ENCODE data around the gene MICAL2. TPM values are rescaled to one million over a fixed set of nuclear protein-coding genes. Genes with fewer than 3 reads are reported as not detected.

The MICAL2 gene
- total and polyA plus RNA-seq, 8 donors: 4.8 to 38.8 (median 26.5) TPM

DNA sequence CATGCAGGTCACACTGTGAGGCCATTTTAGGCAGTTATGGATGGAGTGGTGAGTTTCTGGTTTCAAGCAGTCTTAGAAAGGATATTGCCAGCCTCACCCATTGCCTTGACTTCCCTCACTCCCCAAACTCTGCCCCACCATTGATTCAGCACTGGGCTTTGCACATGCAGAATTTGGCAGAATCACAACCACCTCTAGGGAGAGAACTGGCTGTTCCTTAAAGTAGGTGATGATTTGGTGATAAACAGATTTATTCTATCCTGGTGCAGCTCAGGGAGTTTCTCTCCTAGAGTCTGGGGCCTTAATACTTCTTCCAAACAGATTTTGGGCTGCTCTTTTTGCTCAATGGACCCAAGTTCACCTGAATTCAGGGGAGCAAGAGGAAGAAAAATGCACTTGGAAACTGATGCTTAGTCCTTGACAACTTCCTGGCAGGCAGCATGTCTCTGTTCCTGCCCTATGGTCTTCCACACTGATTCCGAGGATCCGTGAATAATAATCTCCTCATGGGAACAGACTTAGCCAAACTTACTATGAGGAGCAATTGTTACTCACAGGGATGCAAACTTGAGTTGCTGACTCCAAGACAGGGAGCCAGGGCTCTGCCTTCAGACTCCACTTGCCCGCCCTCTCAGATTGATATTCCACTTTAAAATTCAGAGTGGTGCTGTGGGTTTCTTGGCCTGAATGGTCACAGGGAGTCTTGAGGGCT lies 137.3 kb downstream of the MICAL2 start:
- Histone ChIP-seq H3K36me3 (no peaks in the 10 kb centered on the region), H3K4me3 (peak overlapping the region in 1 of 4 donors; percentile 4), H3K27ac (peak overlapping the region; percentile 74 to 79 (median 76)), H3K9me3 (no peaks in the 10 kb centered on the region), H3K27me3 (no peaks in the 10 kb centered on the region), H3K4me1 (peaks cover 32 to 70% (median 68%) of the 10 kb centered on the region in 3 donors)
- TF ChIP-seq, protein P1, sequence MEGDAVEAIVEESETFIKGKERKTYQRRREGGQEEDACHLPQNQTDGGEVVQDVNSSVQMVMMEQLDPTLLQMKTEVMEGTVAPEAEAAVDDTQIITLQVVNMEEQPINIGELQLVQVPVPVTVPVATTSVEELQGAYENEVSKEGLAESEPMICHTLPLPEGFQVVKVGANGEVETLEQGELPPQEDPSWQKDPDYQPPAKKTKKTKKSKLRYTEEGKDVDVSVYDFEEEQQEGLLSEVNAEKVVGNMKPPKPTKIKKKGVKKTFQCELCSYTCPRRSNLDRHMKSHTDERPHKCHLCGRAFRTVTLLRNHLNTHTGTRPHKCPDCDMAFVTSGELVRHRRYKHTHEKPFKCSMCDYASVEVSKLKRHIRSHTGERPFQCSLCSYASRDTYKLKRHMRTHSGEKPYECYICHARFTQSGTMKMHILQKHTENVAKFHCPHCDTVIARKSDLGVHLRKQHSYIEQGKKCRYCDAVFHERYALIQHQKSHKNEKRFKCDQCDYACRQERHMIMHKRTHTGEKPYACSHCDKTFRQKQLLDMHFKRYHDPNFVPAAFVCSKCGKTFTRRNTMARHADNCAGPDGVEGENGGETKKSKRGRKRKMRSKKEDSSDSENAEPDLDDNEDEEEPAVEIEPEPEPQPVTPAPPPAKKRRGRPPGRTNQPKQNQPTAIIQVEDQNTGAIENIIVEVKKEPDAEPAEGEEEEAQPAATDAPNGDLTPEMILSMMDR (IDR thresholded peaks at IDR 0.05): no peak
- DNase-seq (no peak), ATAC-seq (no peak), FAIRE-seq (no peak)
- intact Hi-C loops (cut with DNase I): no loop called here
- WGBS, 2 donors: 31 to 40% methylated on average over 3 of the region's 3 CpGs

DNA sequence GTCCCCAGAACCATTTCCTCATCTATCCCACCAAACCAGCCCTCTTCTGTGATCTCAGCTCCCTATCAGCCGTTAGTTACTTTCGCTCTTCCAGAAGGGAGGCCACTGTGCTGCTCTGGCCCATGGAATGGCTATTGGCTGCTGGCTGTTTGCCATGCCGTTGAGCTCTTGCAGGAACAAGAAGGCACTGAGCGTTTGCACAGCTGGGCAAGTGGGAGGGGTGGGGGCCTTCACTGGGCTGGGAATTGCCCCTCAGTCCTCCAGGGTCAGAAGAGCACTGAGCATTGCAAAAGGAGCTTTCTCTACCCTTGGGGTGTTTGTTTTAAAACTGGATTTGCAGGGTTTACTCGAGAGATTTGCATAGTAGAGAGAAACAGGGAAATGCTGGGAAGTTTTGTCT lies 137.9 kb downstream of the MICAL2 start:
- H3K27ac ChIP-seq: peak overlapping the region; percentile 74 to 79 (median 76)

DNA sequence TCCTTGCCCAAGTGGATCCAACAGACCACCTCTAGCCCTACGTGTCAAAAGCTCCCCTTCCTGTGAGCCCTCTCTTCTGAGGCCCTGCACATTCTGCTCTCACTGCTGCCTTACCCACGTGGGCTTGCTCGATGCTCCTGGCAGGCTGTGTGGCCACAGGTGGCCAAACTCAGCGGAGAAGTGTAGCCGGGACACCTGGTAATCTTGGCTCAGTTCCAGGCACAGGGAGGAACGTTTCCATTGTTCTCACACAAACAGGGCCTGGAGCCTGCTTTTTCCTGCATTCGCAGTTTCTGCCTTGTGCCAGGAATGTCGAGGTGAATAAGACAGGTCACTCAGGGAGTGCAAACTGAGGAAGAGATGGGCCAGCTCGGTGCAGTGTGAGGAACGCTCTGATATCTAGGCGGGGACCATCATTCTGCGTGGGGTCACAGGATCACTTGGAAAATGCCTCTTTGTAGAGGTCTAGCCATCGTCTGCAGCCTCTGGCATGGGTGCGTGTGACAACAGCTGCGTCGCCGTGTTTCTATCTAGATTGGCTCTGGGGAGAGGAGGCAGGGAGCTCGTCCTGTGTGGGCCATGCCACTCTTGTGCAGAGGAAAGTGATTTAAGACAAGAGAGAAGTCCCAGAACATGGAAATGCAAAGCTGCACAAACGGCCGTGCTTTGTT lies 139.3 kb downstream of the MICAL2 start:
- TF ChIP-seq, protein P1 (IDR thresholded peaks at IDR 0.05): no peak
- peak; percentile 70 to 80 (median 72) for ATAC-seq
- WGBS, 2 donors: 30 to 31% methylated on average over 20 of the region's 20 CpGs
- H3K4me1 ChIP-seq: peaks cover 48 to 86% (median 86%) of the 10 kb centered on the region in 3 donors
- no peak overlapping the region for H3K4me3 ChIP-seq
- peak; percentile 76 to 95 (median 91) for DNase-seq
- no peaks in the 10 kb centered on the region for H3K36me3 ChIP-seq
- intact Hi-C loops (cut with DNase I): no loop called here
- peak overlapping the region; percentile 71 to 79 (median 74) for H3K27ac ChIP-seq
- no peak for FAIRE-seq
- no peaks in the 10 kb centered on the region for H3K9me3 ChIP-seq
- no peaks in the 10 kb centered on the region for H3K27me3 ChIP-seq

More for the DNA sequence above, 137.9 kb downstream of the MICAL2 start:
- peaks cover 36 to 76% (median 72%) of the 10 kb centered on the region in 3 donors for H3K4me1 ChIP-seq
- 7 to 11% methylated on average over 5 of the region's 5 CpGs for WGBS, 2 donors
- H3K9me3 ChIP-seq: no peaks in the 10 kb centered on the region
- no peaks in the 10 kb centered on the region for H3K36me3 ChIP-seq
- intact Hi-C loops (cut with DNase I): no loop called here
- no peak for FAIRE-seq
- peak overlapping the region in 1 of 4 donors; percentile 4 for H3K4me3 ChIP-seq
- DNase-seq: peak; percentile 94 to 99 (median 98)
- TF ChIP-seq, protein P1 (IDR thresholded peaks at IDR 0.05): no peak
- no peaks in the 10 kb centered on the region for H3K27me3 ChIP-seq
- ATAC-seq: peak; percentile 75 to 85 (median 80)

DNA sequence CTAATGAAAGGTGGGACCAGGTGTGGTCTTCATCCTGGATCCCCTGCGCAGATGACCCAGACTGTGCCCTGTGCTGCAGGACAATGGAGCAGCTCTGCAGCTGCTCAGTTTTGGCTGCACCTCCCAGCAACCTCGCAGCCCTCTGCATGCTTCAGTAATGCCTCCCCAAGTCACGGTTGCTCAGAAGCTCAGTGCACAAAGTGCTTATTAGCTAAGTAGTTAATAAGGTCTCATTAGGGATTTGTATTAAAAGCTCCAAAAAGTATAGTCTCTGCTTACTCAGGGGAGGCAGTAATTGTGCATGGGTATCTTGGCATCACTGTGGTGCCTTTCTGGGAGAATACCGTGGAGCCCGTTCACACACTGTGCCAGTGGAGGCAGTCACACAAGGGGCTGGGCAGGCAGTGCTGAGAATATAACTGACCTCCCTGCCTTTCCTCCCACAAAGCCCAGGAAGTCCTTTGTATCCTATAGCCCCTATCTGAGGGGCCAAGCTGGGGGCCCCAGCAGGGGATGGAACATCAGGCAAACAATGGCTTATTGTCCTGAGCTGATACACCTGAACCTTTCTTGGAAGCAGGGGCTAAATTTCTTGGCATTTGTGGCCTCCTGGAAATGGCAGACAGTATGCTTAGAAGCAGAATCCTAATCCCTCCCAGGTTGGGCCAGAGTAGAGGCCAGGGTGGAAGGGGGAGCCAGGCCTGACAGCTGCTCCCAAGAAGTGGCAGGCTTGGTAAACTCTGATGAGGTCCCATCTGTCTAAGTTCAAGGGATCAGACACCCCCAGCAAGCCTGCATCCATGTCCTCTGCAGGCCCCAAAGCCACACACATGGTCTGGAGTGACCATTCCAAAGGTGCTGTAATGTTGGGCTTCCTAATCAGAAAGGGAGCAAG lies 141.5 kb downstream of the MICAL2 start:
- FAIRE-seq: no peak
- Histone ChIP-seq H3K27ac (peak overlapping the region in 3 of 4 donors; percentile 22 to 64 (median 25)), H3K4me1 (peaks cover 48 to 71% (median 67%) of the 10 kb centered on the region in 3 donors), H3K9me3 (no peaks in the 10 kb centered on the region), H3K4me3 (no peak overlapping the region), H3K27me3 (no peaks in the 10 kb centered on the region), H3K36me3 (no peaks in the 10 kb centered on the region)
- WGBS, 2 donors: 42 to 57% methylated on average over 5 of the region's 5 CpGs
- DNase-seq: no peak
- intact Hi-C loops (cut with DNase I): no loop called here
- ATAC-seq: no peak
- TF ChIP-seq, protein P1 (IDR thresholded peaks at IDR 0.05): no peak
